Nephron progenitor cell (in vitro differentiated cells): ENCODE results near the gene C1QA.

Experiments
- DNase-seq: peaks from one replicate; pipeline ENCODE4 v3.0.0; 2021
- H3K27ac Mint-ChIP-seq: 2 replicates; pipeline ENCODE4 v1.8.0; 2021; ENCODE audit warnings: mild to moderate bottlenecking, moderate library complexity, mixed read lengths
- H3K27me3 Mint-ChIP-seq: 2 replicates; pipeline ENCODE4 v1.8.0; 2021; ENCODE audit warnings: mild to moderate bottlenecking, low read depth, mixed read lengths; ENCODE audit not compliant: poor library complexity
- H3K36me3 Mint-ChIP-seq: 2 replicates; pipeline ENCODE4 v1.8.0; 2021; ENCODE audit warnings: low read depth, mixed read lengths
- H3K4me1 Mint-ChIP-seq: 2 replicates; pipeline ENCODE4 v1.8.0; 2021; ENCODE audit warnings: mixed read lengths
- H3K4me3 Mint-ChIP-seq: 2 replicates; pipeline ENCODE4 v1.8.0; 2021; ENCODE audit warnings: mild to moderate bottlenecking, moderate library complexity, mixed read lengths
- H3K9me3 Mint-ChIP-seq: 2 replicates; pipeline ENCODE4 v1.8.0; 2021; ENCODE audit warnings: mild to moderate bottlenecking, moderate library complexity, mixed read lengths
- TF ChIP-seq, protein P1 (sequence below): fragments of 200-600 bp; sonication (generic); IDR thresholded peaks from 2 replicates; pipeline ENCODE4 v1.5.0; 2021; ENCODE audit warnings: antibody characterized with exemption

C1QA gene

DNA sequence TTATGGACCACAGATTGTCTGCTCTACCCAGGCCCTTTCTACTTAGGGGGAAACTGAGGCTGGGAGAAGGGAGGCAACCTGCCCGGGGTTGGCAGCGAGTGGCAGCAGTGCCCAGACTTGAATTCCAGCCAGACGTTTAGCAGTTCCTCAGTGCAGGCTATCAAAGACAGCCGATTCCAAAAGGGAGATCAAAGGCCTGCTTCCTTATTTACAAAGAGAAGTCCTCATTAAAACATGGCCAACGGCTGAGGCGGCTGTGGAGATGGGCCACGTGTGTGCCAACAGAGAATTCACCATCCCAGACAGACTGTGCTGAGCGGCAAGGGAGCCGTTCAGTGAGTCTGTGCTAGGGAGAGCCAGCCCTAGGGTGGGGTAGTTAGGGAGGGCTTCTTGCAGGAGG, 44.3 kb downstream of the C1QA start:
- no peak for DNase-seq
- TF ChIP-seq, protein P1, sequence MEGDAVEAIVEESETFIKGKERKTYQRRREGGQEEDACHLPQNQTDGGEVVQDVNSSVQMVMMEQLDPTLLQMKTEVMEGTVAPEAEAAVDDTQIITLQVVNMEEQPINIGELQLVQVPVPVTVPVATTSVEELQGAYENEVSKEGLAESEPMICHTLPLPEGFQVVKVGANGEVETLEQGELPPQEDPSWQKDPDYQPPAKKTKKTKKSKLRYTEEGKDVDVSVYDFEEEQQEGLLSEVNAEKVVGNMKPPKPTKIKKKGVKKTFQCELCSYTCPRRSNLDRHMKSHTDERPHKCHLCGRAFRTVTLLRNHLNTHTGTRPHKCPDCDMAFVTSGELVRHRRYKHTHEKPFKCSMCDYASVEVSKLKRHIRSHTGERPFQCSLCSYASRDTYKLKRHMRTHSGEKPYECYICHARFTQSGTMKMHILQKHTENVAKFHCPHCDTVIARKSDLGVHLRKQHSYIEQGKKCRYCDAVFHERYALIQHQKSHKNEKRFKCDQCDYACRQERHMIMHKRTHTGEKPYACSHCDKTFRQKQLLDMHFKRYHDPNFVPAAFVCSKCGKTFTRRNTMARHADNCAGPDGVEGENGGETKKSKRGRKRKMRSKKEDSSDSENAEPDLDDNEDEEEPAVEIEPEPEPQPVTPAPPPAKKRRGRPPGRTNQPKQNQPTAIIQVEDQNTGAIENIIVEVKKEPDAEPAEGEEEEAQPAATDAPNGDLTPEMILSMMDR: no peak
- Mint-ChIP-seq H3K4me1 (peaks cover 31% of the 10 kb centered on the region), H3K4me3 (no peak overlapping the region), H3K27me3 (peaks cover 14% of the 10 kb centered on the region), H3K27ac (no peak overlapping the region), H3K36me3 (no peaks in the 10 kb centered on the region), H3K9me3 (no peaks in the 10 kb centered on the region)

- Mint-ChIP-seq H3K4me3 (no peak overlapping the region), H3K27ac (no peak overlapping the region), H3K4me1 (peaks cover 33% of the 10 kb centered on the region), H3K27me3 (peaks cover 9% of the 10 kb centered on the region), H3K36me3 (no peaks in the 10 kb centered on the region), H3K9me3 (no peaks in the 10 kb centered on the region)
- TF ChIP-seq, protein P1: no peak
- DNase-seq: no peak
Measured at GRCh38 chr1:22681556-22682276, 45.3 kb downstream of the C1QA start.

DNA sequence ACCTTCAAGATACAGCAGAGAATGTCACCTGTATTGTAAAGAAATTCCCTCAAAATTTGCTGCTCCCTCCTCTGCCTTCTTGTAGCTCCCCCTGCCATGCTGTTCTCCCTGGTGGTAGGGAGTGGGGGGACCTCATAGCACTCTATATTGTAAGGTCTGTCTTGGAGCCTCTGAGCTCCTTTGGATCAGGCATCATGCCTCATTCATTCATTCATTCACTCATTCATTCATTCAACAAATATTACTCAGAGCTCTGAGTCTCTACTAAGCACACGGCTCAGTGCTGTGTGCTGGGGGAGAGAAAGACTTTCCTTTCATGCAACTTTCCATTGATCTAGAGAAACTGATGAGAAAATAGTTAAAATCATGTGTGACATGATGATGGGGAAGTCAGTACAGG, 47.1 kb downstream of the C1QA start:
- Mint-ChIP-seq H3K27me3 (peaks cover 14% of the 10 kb centered on the region), H3K36me3 (no peaks in the 10 kb centered on the region), H3K4me3 (no peak overlapping the region), H3K4me1 (peaks cover 46% of the 10 kb centered on the region), H3K27ac (no peak overlapping the region), H3K9me3 (no peaks in the 10 kb centered on the region)
- DNase-seq: no peak
- TF ChIP-seq, protein P1: no peak

GRCh38 chr1:22685591-22686059, 49.2 kb downstream of the C1QA start:
- DNase-seq: peak; percentile 53
- Mint-ChIP-seq H3K4me1 (peaks cover 56% of the 10 kb centered on the region), H3K4me3 (peak overlapping the region; percentile 51), H3K27me3 (peaks cover 14% of the 10 kb centered on the region), H3K27ac (peak overlapping the region; percentile 86), H3K36me3 (no peaks in the 10 kb centered on the region), H3K9me3 (no peaks in the 10 kb centered on the region)
- TF ChIP-seq, protein P1: no peak

DNA sequence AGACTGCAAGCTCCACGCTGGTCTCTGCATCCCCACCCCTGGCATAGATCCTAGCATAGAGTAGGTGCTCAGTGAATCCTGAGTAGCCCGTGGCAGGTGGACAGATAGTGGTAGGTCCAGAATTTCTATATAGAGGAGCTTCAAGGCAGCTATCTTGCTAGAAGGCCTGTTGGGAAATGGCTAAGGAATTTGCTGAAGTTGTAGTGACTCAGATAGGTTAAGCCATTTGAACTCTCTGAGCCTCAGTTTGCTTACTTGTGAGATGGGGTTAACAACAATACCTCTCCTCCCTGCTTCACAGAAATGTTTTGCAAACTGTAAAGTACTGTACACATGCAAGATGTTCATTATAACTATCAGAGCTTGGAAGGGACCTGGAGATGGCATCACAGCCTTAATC, 50.8 kb downstream of the C1QA start:
- peaks cover 56% of the 10 kb centered on the region for H3K4me1 Mint-ChIP-seq

More for the DNA sequence above, 50.8 kb downstream of the C1QA start:
- DNase-seq: no peak
- TF ChIP-seq, protein P1: no peak
- no peak overlapping the region for H3K27ac Mint-ChIP-seq
- no peaks in the 10 kb centered on the region for H3K9me3 Mint-ChIP-seq
- H3K27me3 Mint-ChIP-seq: peaks cover 15% of the 10 kb centered on the region
- no peaks in the 10 kb centered on the region for H3K36me3 Mint-ChIP-seq
- H3K4me3 Mint-ChIP-seq: no peak overlapping the region
